Liver (tissue), 3 donors: ENCODE results near the gene SRRD.

Source experiments
- CTCF ChIP-seq: fragments of 150-350 bp; IDR thresholded peaks from 2 replicates; pipeline ENCODE4 v1.5.1; 2017; ENCODE audit warnings: improper control_type of control experiment, low read depth, low read length; ENCODE audit not compliant: missing input control
- EGR1 ChIP-seq, 2 donors: IDR thresholded peaks; 2 replicates each; pipeline ENCODE4 v1.6.1; 2016 to 2018; ENCODE audit warnings: antibody characterized with exemption in 2 of 2, low read depth in 2 of 2
- FOXA1 ChIP-seq: IDR thresholded peaks from 2 replicates; pipeline ENCODE4 v1.6.1; 2016; ENCODE audit warnings: antibody characterized with exemption
- GABPA ChIP-seq, 2 donors: IDR thresholded peaks in 1 of 2; conservative IDR thresholded peaks in 1 of 2; 2 replicates each; pipeline ENCODE4 v1.6.1; 2016; ENCODE audit warnings: antibody characterized with exemption in 2 of 2, mild to moderate bottlenecking in 1 of 2, moderate library complexity in 1 of 2
- JUND ChIP-seq, 2 donors: IDR thresholded peaks; 2 replicates each; pipeline ENCODE4 v1.6.1; 2016; ENCODE audit warnings: antibody characterized with exemption in 2 of 2
- RAD21 ChIP-seq, 2 donors: IDR thresholded peaks; 2 replicates each; pipeline ENCODE4 v1.6.1; 2016; ENCODE audit warnings: antibody characterized with exemption in 2 of 2, mild to moderate bottlenecking in 2 of 2
- RXRA ChIP-seq, 2 donors: IDR thresholded peaks; 2 replicates each; pipeline ENCODE4 v1.6.1; 2017 to 2018; ENCODE audit warnings: antibody characterized with exemption in 2 of 2, mild to moderate bottlenecking in 1 of 2
- SP1 ChIP-seq: IDR thresholded peaks from 2 replicates; pipeline ENCODE4 v1.6.1; 2018; ENCODE audit warnings: antibody characterized with exemption, mild to moderate bottlenecking
- TAF1 ChIP-seq: conservative IDR thresholded peaks from 2 replicates; pipeline ENCODE4 v1.6.1; 2016; ENCODE audit warnings: antibody characterized with exemption, mild to moderate bottlenecking
- YY1 ChIP-seq: IDR thresholded peaks from 2 replicates; pipeline ENCODE4 v1.6.1; 2016; ENCODE audit warnings: antibody characterized with exemption, mild to moderate bottlenecking
- ZBTB33 ChIP-seq: IDR thresholded peaks from 2 replicates; pipeline ENCODE4 v1.6.1; 2016; ENCODE audit warnings: antibody characterized with exemption
- TF ChIP-seq, protein P1 (sequence below): IDR thresholded peaks from 2 replicates; pipeline ENCODE4 v1.6.1; 2016; ENCODE audit warnings: antibody characterized with exemption
- TF ChIP-seq, protein P2 (sequence below): IDR thresholded peaks from 2 replicates; pipeline ENCODE4 v1.6.1; 2016; ENCODE audit warnings: antibody characterized with exemption
- TF ChIP-seq, protein P3 (sequence below): IDR thresholded peaks from 2 replicates; pipeline ENCODE4 v1.6.1; 2016; ENCODE audit warnings: antibody characterized with exemption, mild to moderate bottlenecking
- donor health status: healthy.
- donor health status: healthy.

DNA sequence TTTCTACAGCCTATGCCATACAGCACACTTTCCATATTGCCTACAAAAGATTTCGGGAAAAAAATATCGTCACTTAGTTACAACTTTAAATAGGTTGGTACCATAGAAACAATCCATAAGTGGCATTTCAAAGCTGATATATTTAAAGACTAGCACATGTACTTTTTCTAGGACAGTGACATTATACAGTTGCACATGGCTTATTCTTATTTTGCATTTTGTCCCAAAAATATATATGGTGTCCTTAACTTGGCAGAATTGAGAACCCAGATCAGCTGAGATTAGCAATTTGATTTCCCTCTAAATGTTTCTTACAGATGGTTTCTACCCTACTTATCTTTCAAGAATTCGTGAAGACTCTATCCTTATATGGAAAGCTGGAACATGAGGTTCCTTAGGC, 32.3 kb downstream of the SRRD start:
- no peak for TF ChIP-seq TAF1
- TF ChIP-seq CTCF: no peak
- no peak for TF ChIP-seq SP1
- TF ChIP-seq YY1: no peak
- TF ChIP-seq FOXA1: no peak
- TF ChIP-seq, protein P1, sequence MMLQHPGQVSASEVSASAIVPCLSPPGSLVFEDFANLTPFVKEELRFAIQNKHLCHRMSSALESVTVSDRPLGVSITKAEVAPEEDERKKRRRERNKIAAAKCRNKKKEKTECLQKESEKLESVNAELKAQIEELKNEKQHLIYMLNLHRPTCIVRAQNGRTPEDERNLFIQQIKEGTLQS: no peak
- no peak for TF ChIP-seq EGR1 (IDR thresholded peaks at IDR 0.05; ENCODE audit: low read depth in 2 of 2)
- TF ChIP-seq, protein P2, sequence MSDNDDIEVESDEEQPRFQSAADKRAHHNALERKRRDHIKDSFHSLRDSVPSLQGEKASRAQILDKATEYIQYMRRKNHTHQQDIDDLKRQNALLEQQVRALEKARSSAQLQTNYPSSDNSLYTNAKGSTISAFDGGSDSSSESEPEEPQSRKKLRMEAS: no peak
- no peak for TF ChIP-seq ZBTB33
- no peak for TF ChIP-seq RXRA (IDR thresholded peaks at IDR 0.05)
- no peak for TF ChIP-seq RAD21 (IDR thresholded peaks at IDR 0.05)
- TF ChIP-seq, protein P3, sequence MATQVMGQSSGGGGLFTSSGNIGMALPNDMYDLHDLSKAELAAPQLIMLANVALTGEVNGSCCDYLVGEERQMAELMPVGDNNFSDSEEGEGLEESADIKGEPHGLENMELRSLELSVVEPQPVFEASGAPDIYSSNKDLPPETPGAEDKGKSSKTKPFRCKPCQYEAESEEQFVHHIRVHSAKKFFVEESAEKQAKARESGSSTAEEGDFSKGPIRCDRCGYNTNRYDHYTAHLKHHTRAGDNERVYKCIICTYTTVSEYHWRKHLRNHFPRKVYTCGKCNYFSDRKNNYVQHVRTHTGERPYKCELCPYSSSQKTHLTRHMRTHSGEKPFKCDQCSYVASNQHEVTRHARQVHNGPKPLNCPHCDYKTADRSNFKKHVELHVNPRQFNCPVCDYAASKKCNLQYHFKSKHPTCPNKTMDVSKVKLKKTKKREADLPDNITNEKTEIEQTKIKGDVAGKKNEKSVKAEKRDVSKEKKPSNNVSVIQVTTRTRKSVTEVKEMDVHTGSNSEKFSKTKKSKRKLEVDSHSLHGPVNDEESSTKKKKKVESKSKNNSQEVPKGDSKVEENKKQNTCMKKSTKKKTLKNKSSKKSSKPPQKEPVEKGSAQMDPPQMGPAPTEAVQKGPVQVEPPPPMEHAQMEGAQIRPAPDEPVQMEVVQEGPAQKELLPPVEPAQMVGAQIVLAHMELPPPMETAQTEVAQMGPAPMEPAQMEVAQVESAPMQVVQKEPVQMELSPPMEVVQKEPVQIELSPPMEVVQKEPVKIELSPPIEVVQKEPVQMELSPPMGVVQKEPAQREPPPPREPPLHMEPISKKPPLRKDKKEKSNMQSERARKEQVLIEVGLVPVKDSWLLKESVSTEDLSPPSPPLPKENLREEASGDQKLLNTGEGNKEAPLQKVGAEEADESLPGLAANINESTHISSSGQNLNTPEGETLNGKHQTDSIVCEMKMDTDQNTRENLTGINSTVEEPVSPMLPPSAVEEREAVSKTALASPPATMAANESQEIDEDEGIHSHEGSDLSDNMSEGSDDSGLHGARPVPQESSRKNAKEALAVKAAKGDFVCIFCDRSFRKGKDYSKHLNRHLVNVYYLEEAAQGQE: no peak
- no peak for TF ChIP-seq GABPA (IDR thresholded peaks at IDR 0.05 in 1 of 2, conservative IDR thresholded peaks at IDR 0.05 in 1 of 2)
- no peak for TF ChIP-seq JUND (IDR thresholded peaks at IDR 0.05)
